Measurements from ENCODE around the gene GPR15LG. TPM values are rescaled to one million over a fixed set of nuclear protein-coding genes. Genes with fewer than 3 reads are reported as not detected.

Gene GPR15LG
- total and polyA plus RNA-seq, 10 of the 15 experiments (the other 5 are each of a cell fraction or from before 2014, with no cell fraction given): 1.1 to 12.2 (median 1.4) TPM

- intact Hi-C loops (cut with micrococcal nuclease; ENCODE audit: unreplicated experiment) (loop anchor here (10.0 kb wide), 1 partner anchor 376 kb away; no protein-coding TSS in a partner anchor), in situ Hi-C loops (cut with MboI) (no loop called here)
- Histone ChIP-seq H3K9me3 (replicated peaks; ENCODE audit: control insufficient read depth, insufficient read depth, low read length) (no peaks in the 10 kb centered on the region), H3K4me3 (no peak overlapping the region), H3K9ac (ENCODE audit: control insufficient read depth, insufficient read depth, low read length) (no peak overlapping the region), H3K36me3 (ENCODE audit: control insufficient read depth in 2 of 2, insufficient read depth in 2 of 2, low read length in 1 of 2) (peaks cover 0 to 19% of the 10 kb centered on the region in 2 experiments; a peak in 3 of 4 replicates), H3K4me2 (ENCODE audit: control insufficient read depth, insufficient read depth) (no peak overlapping the region), H3K79me2 (ENCODE audit: control insufficient read depth, insufficient read depth, low read length) (peaks cover 17% of the 10 kb centered on the region), H2AFZ (ENCODE audit: control insufficient read depth, low read depth, low read length) (no peak overlapping the region), H3K4me1 (ENCODE audit: control insufficient read depth, insufficient read depth, low read length) (peaks cover 7% of the 10 kb centered on the region), H3K27ac (ENCODE audit: control insufficient read depth, insufficient read depth) (no peak overlapping the region), H4K20me1 (ENCODE audit: control insufficient read depth, insufficient read depth) (peaks cover 3% of the 10 kb centered on the region; the same call in 1 of the 2 replicates), H3K27me3 (replicated peaks in 1 of 2; ENCODE audit: control insufficient read depth in 2 of 2, insufficient read depth in 2 of 2, low read length in 1 of 2) (no peaks in the 10 kb centered on the region)
- WGBS (ENCODE audit: insufficient coverage, insufficient replicate concordance, low lambda C conversion rate, missing lambda C conversion rate): 48% methylated on average over 4 of the region's 4 CpGs
- FAIRE-seq (no peak), ATAC-seq (peak; percentile 44), DNase-seq (ENCODE audit: low read depth, low spot score) (no peak)
- ChIA-PET SMC1A (ENCODE audit: uncharacterized antibody, unreplicated experiment) (interaction anchor here (1.0 to 4.5 kb wide), 5 partner anchors 8 to 43 kb away, joined by 3 to 21 read pairs (median 4); partner anchors contain the start of gene GHITM), POLR2A (no interaction called here), CTCF (interaction anchor here (0.9 to 25.5 kb wide), 4 partner anchors 10 to 45 kb away, joined by 3 to 788 read pairs (median 32); partner anchors contain the start of gene CDHR1), RAD21 (ENCODE audit: unreplicated experiment) (interaction anchor here (1.0 to 1.2 kb wide), 3 partner anchors 10 to 43 kb away, joined by 3 to 5 read pairs (median 3); no protein-coding TSS in a partner anchor)
- BruUV-seq (replicated peaks): no TSS peak
- TF ChIP-seq HDGF (IDR thresholded peaks at IDR 0.05): no peak
- no peak for TF ChIP-seq NR2C2 (IDR thresholded peaks at IDR 0.05; ENCODE audit: borderline replicate concordance, control insufficient read depth, insufficient read length, low read depth)
- TF ChIP-seq RCOR1 (conservative IDR thresholded peaks at IDR 0.05; ENCODE audit: low read depth, low read length): no peak
- no peak for TF ChIP-seq LARP7 (IDR thresholded peaks at IDR 0.05)
- no peak for TF ChIP-seq CUX1 (IDR thresholded peaks at IDR 0.05; ENCODE audit: insufficient replicate concordance, low read depth, low read length)
- no peak for TF ChIP-seq SP1 (IDR thresholded peaks at IDR 0.05; ENCODE audit: low read depth, low read length)
- TF ChIP-seq JUND (IDR thresholded peaks at IDR 0.05; ENCODE audit: low read depth, low read length): no peak
- TF ChIP-seq PAX5 (IDR thresholded peaks at IDR 0.05; ENCODE audit: borderline replicate concordance, low read depth, low read length): no peak
- no peak for TF ChIP-seq RB1 (IDR thresholded peaks at IDR 0.05; ENCODE audit: borderline replicate concordance)
- no peak for TF ChIP-seq ZNF384 (IDR thresholded peaks at IDR 0.05; ENCODE audit: borderline replicate concordance, low read depth, low read length)
- no peak; the same call in 1 of the 2 replicates for TF ChIP-seq RUNX3 (IDR thresholded peaks at IDR 0.05; ENCODE audit: low read length)
- no peak for TF ChIP-seq CHD2 (IDR thresholded peaks at IDR 0.05; ENCODE audit: borderline replicate concordance, low read depth, low read length)
- TF ChIP-seq MEF2B (IDR thresholded peaks at IDR 0.05; ENCODE audit: partially characterized antibody, poor library complexity, severe bottlenecking): no peak
- TF ChIP-seq REST (IDR thresholded peaks at IDR 0.05; ENCODE audit: low read depth, low read length): no peak
- no peak for TF ChIP-seq NFXL1 (IDR thresholded peaks at IDR 0.05; ENCODE audit: borderline replicate concordance)
- TF ChIP-seq EED (IDR thresholded peaks at IDR 0.05; ENCODE audit: low read depth): no peak
- no peak for TF ChIP-seq BACH1 (IDR thresholded peaks at IDR 0.05; ENCODE audit: borderline replicate concordance)
Observed at GRCh38 chr10:84158550-84158949, 15.1 kb upstream of the GPR15LG start.

Measured in GM12878 (cell line).